Suprapubic skin (tissue), 4 donors: ENCODE measurements around the gene STUM. TPM values are rescaled to one million over a fixed set of nuclear protein-coding genes. Genes with fewer than 3 reads are reported as not detected.

Experiments
- DNase-seq, 2 donors: peaks; one replicate each; pipeline ENCODE4 v3.0.0-alpha.2; 2019; ENCODE audit warnings: low spot score in 2 of 2
- H3K27ac ChIP-seq: fragments of 200-600 bp; sonication (generic); one replicate; pipeline ENCODE4 v1.5.1; 2019
- H3K27me3 ChIP-seq: fragments of 200-600 bp; sonication (generic); one replicate; pipeline ENCODE4 v1.5.1; 2019
- H3K36me3 ChIP-seq: fragments of 200-600 bp; sonication (generic); one replicate; pipeline ENCODE4 v1.5.1; 2019
- H3K4me1 ChIP-seq: fragments of 200-600 bp; sonication (generic); one replicate; pipeline ENCODE4 v1.5.1; 2019
- H3K4me3 ChIP-seq: fragments of 200-600 bp; sonication (generic); one replicate; pipeline ENCODE4 v1.5.1; 2019; ENCODE audit warnings: mild to moderate bottlenecking
- H3K9me3 ChIP-seq: fragments of 200-600 bp; sonication (generic); one replicate; pipeline ENCODE4 v1.5.1; 2019
- EP300 ChIP-seq: sonication (generic); formaldehyde crosslinking; IDR thresholded peaks from one replicate; pipeline ENCODE4 v1.6.1; 2017; ENCODE audit warnings: antibody characterized with exemption
- POLR2A ChIP-seq, 2 donors: fragments of 450-650 bp; IDR thresholded peaks; one replicate each; pipeline ENCODE4 v1.6.1; 2017; ENCODE audit warnings: antibody characterized with exemption in 2 of 2, mild to moderate bottlenecking in 2 of 2, moderate library complexity in 2 of 2
- POLR2AphosphoS5 ChIP-seq, 3 donors: sonication (generic); formaldehyde crosslinking; IDR thresholded peaks; one replicate each; pipeline ENCODE4 v1.6.1; 2017; ENCODE audit warnings: antibody characterized with exemption in 3 of 3
- WGBS: methylation state at CpG from one replicate; pipeline ENCODE4 v1.1.5; 2018; 5-methylcytosine and 5-hydroxymethylcytosine counted together
- total RNA-seq, 4 donors: library from RNA; depleted of rRNA; stranded (reverse); fragments of >200 nt; gene quantifications; one replicate each; pipeline ENCODE4 v1.1.0, GENCODE V29; 2016
- TF ChIP-seq, protein P1 (sequence below), 2 donors: fragments of 200-600 bp in 1 of 2; fragments of 450-650 bp in 1 of 2; sonication (generic) in 1 of 2; IDR thresholded peaks; one replicate each; pipeline ENCODE4 v1.5.1; 2016 to 2019; ENCODE audit warnings: antibody characterized with exemption in 2 of 2, mild to moderate bottlenecking in 1 of 2, moderate library complexity in 1 of 2

STUM gene
- total RNA-seq, 4 donors from 2014 or later: 1.6 to 5.9 (median 2.0) TPM

DNA sequence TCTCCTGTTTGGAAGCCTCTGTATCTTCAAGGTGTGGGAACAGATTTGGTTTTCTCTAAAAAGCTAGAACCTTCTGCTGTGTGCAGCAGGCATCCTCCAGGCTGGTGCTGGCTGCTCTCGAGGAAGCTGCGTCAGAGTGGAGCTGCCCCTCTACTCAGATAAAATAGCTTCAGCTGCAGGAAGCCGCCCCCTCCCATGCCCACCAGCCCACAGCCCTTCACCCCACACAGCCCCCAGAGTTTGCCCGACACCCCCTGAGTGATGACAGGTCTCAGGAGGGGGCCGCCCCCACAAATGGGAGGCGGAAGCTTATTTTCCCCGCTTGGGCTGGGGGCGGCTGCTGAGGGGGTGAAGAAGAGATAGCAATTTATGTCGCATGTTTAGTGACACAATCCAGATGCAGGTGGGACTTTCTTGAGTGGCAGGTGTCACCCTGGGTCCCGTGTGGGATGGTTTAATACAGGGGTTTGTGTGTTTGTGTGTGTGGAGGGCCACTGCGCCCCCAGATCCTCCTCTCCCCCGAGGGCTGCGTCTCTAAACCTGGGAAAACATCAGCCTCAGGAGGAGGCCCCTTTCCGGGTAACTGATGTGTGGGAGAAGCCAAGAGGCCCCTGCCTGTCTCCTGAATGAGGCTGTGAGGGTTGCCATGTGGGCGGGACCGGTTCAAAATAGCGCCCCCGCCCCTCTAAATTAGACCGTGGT, 55.4 kb downstream of the STUM start:
- no peak for TF ChIP-seq EP300
- TF ChIP-seq, protein P1, sequence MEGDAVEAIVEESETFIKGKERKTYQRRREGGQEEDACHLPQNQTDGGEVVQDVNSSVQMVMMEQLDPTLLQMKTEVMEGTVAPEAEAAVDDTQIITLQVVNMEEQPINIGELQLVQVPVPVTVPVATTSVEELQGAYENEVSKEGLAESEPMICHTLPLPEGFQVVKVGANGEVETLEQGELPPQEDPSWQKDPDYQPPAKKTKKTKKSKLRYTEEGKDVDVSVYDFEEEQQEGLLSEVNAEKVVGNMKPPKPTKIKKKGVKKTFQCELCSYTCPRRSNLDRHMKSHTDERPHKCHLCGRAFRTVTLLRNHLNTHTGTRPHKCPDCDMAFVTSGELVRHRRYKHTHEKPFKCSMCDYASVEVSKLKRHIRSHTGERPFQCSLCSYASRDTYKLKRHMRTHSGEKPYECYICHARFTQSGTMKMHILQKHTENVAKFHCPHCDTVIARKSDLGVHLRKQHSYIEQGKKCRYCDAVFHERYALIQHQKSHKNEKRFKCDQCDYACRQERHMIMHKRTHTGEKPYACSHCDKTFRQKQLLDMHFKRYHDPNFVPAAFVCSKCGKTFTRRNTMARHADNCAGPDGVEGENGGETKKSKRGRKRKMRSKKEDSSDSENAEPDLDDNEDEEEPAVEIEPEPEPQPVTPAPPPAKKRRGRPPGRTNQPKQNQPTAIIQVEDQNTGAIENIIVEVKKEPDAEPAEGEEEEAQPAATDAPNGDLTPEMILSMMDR (IDR thresholded peaks at IDR 0.05): no peak
- TF ChIP-seq POLR2AphosphoS5 (IDR thresholded peaks at IDR 0.05): no peak
- no peak for TF ChIP-seq POLR2A (IDR thresholded peaks at IDR 0.05)
- H3K27me3 ChIP-seq: no peaks in the 10 kb centered on the region
- 69% methylated on average over 17 of the region's 19 CpGs for WGBS
- H3K4me3 ChIP-seq: no peak overlapping the region
- H3K27ac ChIP-seq: peak overlapping the region; percentile 87
- no peaks in the 10 kb centered on the region for H3K36me3 ChIP-seq
- DNase-seq: no peak
- peaks cover 43% of the 10 kb centered on the region for H3K4me1 ChIP-seq
- H3K9me3 ChIP-seq: no peaks in the 10 kb centered on the region

DNA sequence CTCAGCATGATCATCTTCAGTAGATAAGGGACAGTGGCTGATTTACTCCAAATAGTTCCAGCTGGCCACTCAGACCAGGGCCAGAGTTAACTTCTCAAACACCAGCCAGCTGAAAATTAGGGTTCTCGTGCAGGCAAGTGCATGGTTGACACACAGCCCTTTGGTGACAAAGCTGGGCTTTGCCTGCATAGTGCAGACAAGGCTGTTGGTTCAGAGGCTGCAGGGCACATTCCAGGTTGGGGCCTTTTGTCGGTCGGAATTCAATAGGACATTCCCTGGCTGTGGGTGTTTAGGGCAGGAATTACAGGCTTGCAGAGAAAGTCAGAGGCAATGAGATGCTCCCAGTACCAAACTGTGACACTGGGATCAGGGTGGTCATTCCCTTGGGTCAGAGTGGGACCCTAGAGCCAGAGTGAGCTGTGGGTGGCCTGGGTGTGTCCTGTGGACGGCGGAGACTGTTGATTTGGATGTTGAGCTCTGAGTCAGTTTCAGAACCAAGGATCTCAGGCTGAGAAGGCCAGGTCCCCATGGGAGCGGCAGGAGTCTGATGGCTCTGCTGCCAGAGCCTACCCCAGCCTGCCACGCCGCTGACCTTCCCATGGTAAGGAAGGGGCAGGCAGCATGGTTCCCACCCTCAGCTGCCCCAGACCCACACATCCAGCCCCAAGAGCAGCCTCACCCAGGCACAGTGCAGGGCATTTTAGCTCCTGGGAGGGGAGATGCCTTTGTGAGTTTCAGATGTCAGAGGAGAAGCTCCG, 56.2 kb downstream of the STUM start:
- TF ChIP-seq POLR2A (IDR thresholded peaks at IDR 0.05): no peak
- H3K36me3 ChIP-seq: no peaks in the 10 kb centered on the region
- H3K4me1 ChIP-seq: peaks cover 46% of the 10 kb centered on the region
- no peak overlapping the region for H3K4me3 ChIP-seq
- H3K27ac ChIP-seq: no peak overlapping the region
- 49% methylated on average over 4 of the region's 9 CpGs for WGBS
- no peaks in the 10 kb centered on the region for H3K27me3 ChIP-seq
- no peaks in the 10 kb centered on the region for H3K9me3 ChIP-seq
- DNase-seq: no peak

DNA sequence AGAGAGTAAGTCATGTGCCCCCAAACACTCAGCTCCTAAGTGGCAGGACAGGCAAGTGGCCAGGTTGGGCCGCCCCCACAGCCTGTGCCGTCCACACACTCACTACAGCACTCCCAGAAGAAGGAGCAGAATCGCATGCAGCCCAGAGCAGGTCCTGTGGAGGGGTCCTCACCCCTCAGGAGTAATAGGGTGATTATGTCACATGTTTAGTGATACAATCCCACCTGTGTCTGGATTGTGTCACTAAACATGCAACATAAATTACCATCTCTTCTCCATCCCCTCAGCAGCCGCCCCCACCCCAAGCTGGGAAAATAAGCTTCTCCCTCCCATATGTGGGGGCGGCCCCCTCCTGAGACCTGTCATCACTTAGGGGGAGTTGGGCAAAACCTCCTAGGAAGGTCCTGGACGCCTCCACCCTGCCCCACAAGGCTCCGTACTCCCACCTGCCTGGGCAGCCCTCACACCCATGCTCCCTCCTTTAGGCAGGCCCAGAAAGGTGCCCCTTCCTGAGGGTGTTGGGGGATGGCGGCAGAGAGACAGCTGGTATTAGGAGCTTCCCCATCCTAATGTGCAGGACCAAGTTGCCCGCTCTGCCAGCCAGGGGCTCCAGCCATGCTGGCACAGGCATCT, 56.9 kb downstream of the STUM start:
- Histone ChIP-seq H3K4me1 (peaks cover 51% of the 10 kb centered on the region), H3K36me3 (no peaks in the 10 kb centered on the region), H3K27ac (no peak overlapping the region), H3K4me3 (no peak overlapping the region), H3K27me3 (no peaks in the 10 kb centered on the region), H3K9me3 (no peaks in the 10 kb centered on the region)
- TF ChIP-seq EP300: no peak
- TF ChIP-seq POLR2AphosphoS5 (IDR thresholded peaks at IDR 0.05): no peak
- TF ChIP-seq, protein P1 (IDR thresholded peaks at IDR 0.05): no peak
- no peak for TF ChIP-seq POLR2A (IDR thresholded peaks at IDR 0.05)
- WGBS: 94% methylated on average over 4 of the region's 9 CpGs
- DNase-seq: no peak

DNA sequence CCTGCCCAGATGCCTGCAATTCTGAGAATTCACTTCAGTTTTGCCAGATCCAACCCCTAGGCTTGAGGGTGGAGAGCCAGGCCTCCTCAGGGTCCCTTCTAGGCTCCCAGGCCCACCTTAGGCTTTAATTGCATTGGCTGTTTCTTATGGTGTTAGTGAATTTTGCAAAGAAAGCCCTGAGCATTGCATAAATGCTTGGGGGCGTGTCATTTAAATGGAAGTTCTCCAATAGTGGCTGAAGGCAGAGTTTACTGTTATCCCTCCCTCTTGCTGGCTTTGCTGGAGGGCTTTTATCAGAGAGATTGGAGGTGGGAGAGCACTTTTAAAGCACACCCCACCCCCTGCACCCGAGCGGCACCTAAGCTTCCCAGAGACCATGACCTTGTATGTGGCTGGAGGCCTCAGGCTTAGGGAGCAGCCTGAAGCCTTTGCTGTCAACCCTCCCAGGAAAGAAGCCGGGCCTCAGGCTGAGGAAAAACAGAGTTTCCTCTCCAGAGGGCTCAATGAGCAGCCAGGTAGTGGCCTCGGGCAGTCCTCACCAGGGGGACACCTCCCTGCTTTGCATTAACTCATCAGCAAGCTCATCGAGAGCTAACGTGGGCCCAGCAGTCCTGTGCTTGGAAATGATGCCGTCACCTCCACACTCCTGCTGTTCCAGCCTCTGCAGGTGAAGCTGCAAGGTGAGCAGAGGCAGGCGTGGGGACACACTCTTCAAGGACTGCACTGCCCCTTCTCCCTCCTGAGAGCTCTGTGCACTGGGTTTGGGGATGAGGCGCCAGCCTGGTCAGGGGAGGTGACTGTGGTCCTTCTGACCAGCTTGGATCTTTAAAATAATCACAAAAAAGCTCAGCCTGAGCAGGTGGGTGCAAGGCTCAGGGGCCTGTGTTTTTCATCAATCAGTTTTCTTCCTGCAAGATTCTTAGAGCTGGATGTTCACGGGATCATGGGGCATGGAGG, 58.0 kb downstream of the STUM start:
- WGBS: 91% methylated on average over 9 of the region's 11 CpGs
- DNase-seq: no peak
- Histone ChIP-seq H3K4me1 (peaks cover 51% of the 10 kb centered on the region), H3K36me3 (no peaks in the 10 kb centered on the region), H3K9me3 (no peaks in the 10 kb centered on the region), H3K27me3 (no peaks in the 10 kb centered on the region), H3K4me3 (no peak overlapping the region), H3K27ac (no peak overlapping the region)
- TF ChIP-seq EP300: no peak
- TF ChIP-seq, protein P1 (IDR thresholded peaks at IDR 0.05): no peak
- TF ChIP-seq POLR2AphosphoS5 (IDR thresholded peaks at IDR 0.05): no peak
- no peak for TF ChIP-seq POLR2A (IDR thresholded peaks at IDR 0.05)

DNA sequence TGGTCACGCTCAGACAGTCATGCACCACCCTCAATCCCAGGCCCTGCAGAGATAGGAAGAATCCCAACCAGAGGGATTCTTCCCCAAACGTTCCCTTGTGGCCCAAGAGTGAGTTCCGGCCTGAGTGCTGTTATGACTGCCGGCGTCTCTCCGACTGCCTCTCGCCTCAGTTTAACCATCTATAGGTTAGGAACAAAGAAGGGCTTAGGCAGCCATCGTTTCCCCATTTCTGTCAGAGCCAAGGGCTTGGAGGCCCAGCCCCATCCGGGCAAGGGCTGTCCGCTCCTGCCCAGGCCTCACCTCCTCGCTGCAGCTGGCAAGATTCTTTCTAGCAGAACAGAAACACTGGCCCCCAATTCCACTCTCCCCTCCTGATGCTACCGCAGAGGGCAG, 58.7 kb downstream of the STUM start:
- no peak overlapping the region for H3K27ac ChIP-seq
- H3K4me1 ChIP-seq: peaks cover 45% of the 10 kb centered on the region
- no peaks in the 10 kb centered on the region for H3K27me3 ChIP-seq
- 98% methylated on average over 8 of the region's 12 CpGs for WGBS
- no peaks in the 10 kb centered on the region for H3K9me3 ChIP-seq
- TF ChIP-seq, protein P1 (IDR thresholded peaks at IDR 0.05): no peak
- no peak for TF ChIP-seq EP300
- no peak for TF ChIP-seq POLR2AphosphoS5 (IDR thresholded peaks at IDR 0.05)
- no peak for TF ChIP-seq POLR2A (IDR thresholded peaks at IDR 0.05)
- H3K36me3 ChIP-seq: no peaks in the 10 kb centered on the region
- H3K4me3 ChIP-seq: no peak overlapping the region
- no peak for DNase-seq
